Activated gamma-delta T cell treated with anti-CD3 and anti-CD28 coated beads, Interleukin-2, amount 50 U/mL, for 16 hours (primary cell): ENCODE measurements around the gene TMUB1.

Experiments
- DNase-seq: peaks from one replicate; pipeline ENCODE4 v3.0.0-alpha.2; 2020; ENCODE audit warnings: low read depth

The TMUB1 gene

GRCh38 chr7:151121380-151122170 is 38.3 kb upstream of the TMUB1 start:
- DNase-seq: no peak

GRCh38 chr7:151120896-151121295 is 37.6 kb upstream of the TMUB1 start:
- DNase-seq: no peak

GRCh38 chr7:151119902-151120301 is 36.6 kb upstream of the TMUB1 start:
- no peak for DNase-seq

GRCh38 chr7:151119055-151119415 is 35.7 kb upstream of the TMUB1 start:
- DNase-seq: no peak

- no peak for DNase-seq
Observed at GRCh38 chr7:151118108-151119054, 35.1 kb upstream of the TMUB1 start.

GRCh38 chr7:151117565-151117964 is 34.3 kb upstream of the TMUB1 start:
- DNase-seq: no peak

GRCh38 chr7:151116603-151117440 is 33.5 kb upstream of the TMUB1 start:
- DNase-seq: no peak

GRCh38 chr7:151115836-151116418 is 32.6 kb upstream of the TMUB1 start:
- DNase-seq: no peak

- DNase-seq: no peak
Observed at GRCh38 chr7:151115121-151115835, 32.0 kb upstream of the TMUB1 start.

- no peak for DNase-seq
Observed at GRCh38 chr7:151114151-151115090, 31.1 kb upstream of the TMUB1 start.

GRCh38 chr7:151113344-151114150 is 30.3 kb upstream of the TMUB1 start:
- DNase-seq: no peak

GRCh38 chr7:151110941-151111645 is 27.8 kb upstream of the TMUB1 start:
- peak; percentile 54 for DNase-seq

- DNase-seq: no peak
Observed at GRCh38 chr7:151110236-151110940, 27.1 kb upstream of the TMUB1 start.

- DNase-seq: no peak
Observed at GRCh38 chr7:151109094-151110048, 26.1 kb upstream of the TMUB1 start.

GRCh38 chr7:151107882-151108281 is 24.6 kb upstream of the TMUB1 start:
- no peak for DNase-seq

GRCh38 chr7:151104411-151105235 is 21.3 kb upstream of the TMUB1 start:
- no peak for DNase-seq
